Mesothelial cell of epicardium (in vitro differentiated cells): Measurements from ENCODE around the gene PDZRN3. TPM values are rescaled to one million over a fixed set of nuclear protein-coding genes. Genes with fewer than 3 reads are reported as not detected.

Experiments used
- DNase-seq, 2 experiments: peaks; one replicate each; pipeline ENCODE4 v3.0.0; 2021; ENCODE audit warnings: low spot score in 2 of 2; ENCODE audit not compliant: unreplicated experiment in 2 of 2
- H3K27ac Mint-ChIP-seq: 2 replicates; pipeline ENCODE4 v1.8.0; 2021; ENCODE audit warnings: mixed read lengths
- H3K27me3 Mint-ChIP-seq: 2 replicates; pipeline ENCODE4 v1.8.0; 2021; ENCODE audit warnings: low read depth, mixed read lengths
- H3K36me3 Mint-ChIP-seq: 2 replicates; pipeline ENCODE4 v1.8.0; 2021; ENCODE audit warnings: mixed read lengths
- H3K4me1 Mint-ChIP-seq: 2 replicates; pipeline ENCODE4 v1.8.0; 2021; ENCODE audit warnings: mixed read lengths
- H3K4me3 Mint-ChIP-seq: 2 replicates; pipeline ENCODE4 v1.8.0; 2021; ENCODE audit warnings: mild to moderate bottlenecking, moderate library complexity, mixed read lengths
- H3K9me3 Mint-ChIP-seq: 2 replicates; pipeline ENCODE4 v1.8.0; 2021; ENCODE audit warnings: mixed read lengths
- CTCF ChIP-seq: fragments of 200-600 bp; sonication (generic); IDR thresholded peaks from one replicate; pipeline ENCODE4 v1.5.0; 2021; ENCODE audit warnings: antibody characterized with exemption; ENCODE audit not compliant: unreplicated experiment
- total RNA-seq: library from RNA; stranded (reverse); gene quantifications from 3 replicates; pipeline ENCODE4 v1.2.1, GENCODE V29; 2021

Gene PDZRN3
- total RNA-seq, 1 donor from 2014 or later, result 48.4 TPM

DNA sequence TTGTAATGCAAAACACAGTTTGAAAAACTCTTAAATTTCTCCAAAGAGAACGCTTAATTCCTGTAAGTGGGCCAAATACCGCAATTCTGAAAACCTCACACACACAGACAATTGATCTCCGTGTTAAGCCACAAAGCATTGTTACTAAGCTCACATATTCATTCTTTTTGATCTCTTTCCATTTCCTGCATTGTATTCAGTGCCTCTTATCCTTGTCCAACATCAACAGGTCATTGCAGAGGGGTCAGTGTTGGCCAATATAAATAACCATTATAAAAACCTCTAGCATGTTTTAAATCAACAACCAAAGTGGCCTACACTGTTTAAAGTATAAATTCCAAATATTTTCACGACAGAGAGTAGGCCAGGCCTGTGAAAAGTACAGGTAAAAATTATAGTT lies 171.1 kb downstream of the PDZRN3 start:
- peak overlapping the region; percentile 55 for H3K27ac Mint-ChIP-seq
- no peaks in the 10 kb centered on the region for H3K9me3 Mint-ChIP-seq
- peaks cover 56% of the 10 kb centered on the region for H3K4me1 Mint-ChIP-seq
- no peaks in the 10 kb centered on the region for H3K36me3 Mint-ChIP-seq
- no peak for DNase-seq
- no peaks in the 10 kb centered on the region for H3K27me3 Mint-ChIP-seq
- H3K4me3 Mint-ChIP-seq, result no peak overlapping the region
- TF ChIP-seq CTCF, result no peak

- peaks cover 56% of the 10 kb centered on the region for H3K4me1 Mint-ChIP-seq
- H3K27ac Mint-ChIP-seq, result no peak overlapping the region
- no peak for TF ChIP-seq CTCF
Observed at GRCh38 chr3:73452729-73453128, 172.0 kb downstream of the PDZRN3 start.

DNA sequence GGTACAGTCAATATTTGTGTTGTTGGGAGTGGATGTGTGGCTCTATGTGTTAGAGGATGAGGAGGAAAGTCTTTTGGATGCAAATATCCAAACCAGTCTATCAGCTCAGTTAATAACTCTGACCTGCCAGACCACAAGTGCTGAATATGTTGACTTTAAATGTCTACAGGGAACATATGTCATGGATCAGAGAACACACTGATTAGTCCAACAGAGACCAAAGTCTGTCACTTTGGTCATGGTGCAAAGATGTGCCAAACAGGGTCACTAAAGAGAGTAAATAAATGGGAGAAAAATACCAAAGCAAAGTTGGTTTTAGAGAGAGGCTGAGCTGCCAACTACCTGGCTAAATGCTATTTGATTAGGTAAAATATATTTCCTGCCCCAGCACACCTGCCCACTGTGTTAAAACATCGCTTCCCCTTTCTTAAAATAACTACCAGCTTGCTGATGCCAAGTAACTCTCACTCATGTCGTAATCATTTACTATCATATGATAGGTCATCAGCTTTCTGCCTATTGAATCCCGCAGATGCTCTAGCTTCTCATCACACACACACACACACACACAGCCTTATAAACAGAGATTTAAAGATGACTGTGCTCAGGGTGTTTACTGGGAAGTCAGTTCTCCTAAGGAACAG lies 173.3 kb downstream of the PDZRN3 start:
- Mint-ChIP-seq H3K36me3 (no peaks in the 10 kb centered on the region), H3K4me3 (no peak overlapping the region), H3K27me3 (no peaks in the 10 kb centered on the region), H3K4me1 (peaks cover 55% of the 10 kb centered on the region), H3K27ac (peak overlapping the region; percentile 88), H3K9me3 (no peaks in the 10 kb centered on the region)
- DNase-seq, result no peak
- no peak for TF ChIP-seq CTCF

More at GRCh38 chr3:73452729-73453128, 172.0 kb downstream of the PDZRN3 start:
- Mint-ChIP-seq H3K36me3 (no peaks in the 10 kb centered on the region), H3K27me3 (no peaks in the 10 kb centered on the region), H3K4me3 (no peak overlapping the region), H3K9me3 (no peaks in the 10 kb centered on the region)
- no peak for DNase-seq

DNA sequence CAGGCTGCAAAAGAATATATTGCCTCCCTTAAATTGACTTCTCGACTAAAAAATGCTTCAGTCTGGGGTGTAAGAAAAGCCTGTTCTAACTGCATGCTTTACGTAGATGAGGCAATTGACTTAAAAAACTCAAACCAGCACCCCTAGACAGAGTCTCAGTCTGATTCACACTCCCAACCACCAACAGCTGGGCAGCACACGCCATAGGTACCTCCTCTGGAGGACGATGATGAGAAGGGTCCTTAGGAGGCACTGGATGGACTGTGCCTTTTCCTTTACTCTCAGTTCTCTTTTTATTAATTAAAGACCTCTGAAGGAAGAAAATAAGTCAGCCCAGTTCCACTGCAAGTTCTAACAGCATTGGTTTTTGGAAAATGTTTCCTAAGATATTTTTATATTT lies 175.0 kb downstream of the PDZRN3 start:
- Mint-ChIP-seq H3K9me3 (no peaks in the 10 kb centered on the region), H3K27ac (peak overlapping the region; percentile 21), H3K4me1 (peaks cover 42% of the 10 kb centered on the region), H3K4me3 (no peak overlapping the region), H3K27me3 (no peaks in the 10 kb centered on the region), H3K36me3 (no peaks in the 10 kb centered on the region)
- TF ChIP-seq CTCF, result no peak
- DNase-seq, result no peak

DNA sequence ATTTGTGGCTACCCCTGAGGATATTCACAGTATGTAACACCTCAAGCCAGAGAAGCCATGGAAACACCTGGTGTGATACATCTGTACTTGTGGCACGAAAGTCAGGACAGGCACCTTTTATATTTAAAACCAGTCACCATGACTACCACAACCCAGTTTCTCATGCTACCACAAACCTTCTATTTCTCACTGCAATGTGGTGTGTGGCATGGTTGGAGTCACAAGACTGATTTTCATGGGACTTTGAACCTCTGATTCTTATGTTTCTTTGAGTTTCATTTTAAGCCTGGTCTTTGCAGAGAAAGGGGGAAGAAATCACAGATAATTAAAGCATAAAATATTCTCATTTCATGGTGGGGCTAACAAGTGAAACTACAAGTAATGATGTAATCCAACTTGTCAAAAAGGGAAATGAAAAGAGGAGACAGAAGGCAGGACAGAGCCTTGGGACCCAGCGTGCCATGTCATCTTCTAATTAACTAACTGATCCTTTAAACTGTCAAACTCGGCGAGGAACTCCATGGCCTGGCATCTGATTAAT lies 175.9 kb downstream of the PDZRN3 start:
- H3K9me3 Mint-ChIP-seq, result no peaks in the 10 kb centered on the region
- no peak overlapping the region for H3K4me3 Mint-ChIP-seq
- no peaks in the 10 kb centered on the region for H3K36me3 Mint-ChIP-seq
- H3K4me1 Mint-ChIP-seq, result peaks cover 35% of the 10 kb centered on the region
- no peak for TF ChIP-seq CTCF
- no peak for DNase-seq
- H3K27ac Mint-ChIP-seq, result no peak overlapping the region
- no peaks in the 10 kb centered on the region for H3K27me3 Mint-ChIP-seq

GRCh38 chr3:73448041-73448440 lies 176.7 kb downstream of the PDZRN3 start:
- H3K4me1 Mint-ChIP-seq, result peaks cover 32% of the 10 kb centered on the region
- H3K27me3 Mint-ChIP-seq, result no peaks in the 10 kb centered on the region
- H3K27ac Mint-ChIP-seq, result no peak overlapping the region
- no peak overlapping the region for H3K4me3 Mint-ChIP-seq
- H3K36me3 Mint-ChIP-seq, result no peaks in the 10 kb centered on the region
- DNase-seq, result no peak
- no peak for TF ChIP-seq CTCF
- H3K9me3 Mint-ChIP-seq, result no peaks in the 10 kb centered on the region
